Skeletal muscle tissue (tissue), 4 donors: ENCODE data around the gene LSR. TPM values are rescaled to one million over a fixed set of nuclear protein-coding genes. Genes with fewer than 3 reads are reported as not detected.
"Not testable (repeated sequence)": the region's sequence is repeated elsewhere in the genome, so short reads cannot be mapped to it uniquely, and the experiment has no call there.

Experiments
- H3K27ac ChIP-seq: one replicate; pipeline ENCODE4 v1.7.0; 2013; ENCODE audit warnings: mild to moderate bottlenecking, low read depth, low read length, inconsistent platforms
- H3K27me3 ChIP-seq, 3 donors: one replicate each; pipeline ENCODE4 v1.7.0; 2013; ENCODE audit warnings: low read length in 3 of 3; ENCODE audit not compliant: control insufficient read depth in 3 of 3, insufficient read depth in 3 of 3
- H3K36me3 ChIP-seq, 3 donors: one replicate each; pipeline ENCODE4 v1.7.0; 2013; ENCODE audit warnings: low read length in 3 of 3; ENCODE audit not compliant: control insufficient read depth in 3 of 3, insufficient read depth in 3 of 3
- H3K4me1 ChIP-seq, 3 donors: one replicate each; pipeline ENCODE4 v1.7.0; 2013; ENCODE audit warnings: low read length in 3 of 3, mild to moderate bottlenecking in 3 of 3; ENCODE audit not compliant: control insufficient read depth in 3 of 3, insufficient read depth in 3 of 3
- H3K4me3 ChIP-seq, 3 donors: one replicate each; pipeline ENCODE4 v1.7.0; 2013; ENCODE audit warnings: low read length in 3 of 3
- H3K9ac ChIP-seq, 3 donors: one replicate each; pipeline ENCODE4 v1.7.0; 2013; ENCODE audit warnings: low read length in 3 of 3, mild to moderate bottlenecking in 3 of 3, moderate library complexity in 2 of 3, low read depth in 1 of 3
- H3K9me3 ChIP-seq, 3 donors: one replicate each; pipeline ENCODE4 v1.7.0; 2013; ENCODE audit warnings: low read length in 3 of 3; ENCODE audit not compliant: control insufficient read depth in 3 of 3
- total RNA-seq: library from RNA; depleted of rRNA; stranded (reverse); fragments of >200 nt; gene quantifications from one replicate; pipeline ENCODE4 v1.2.3, GENCODE V29; 2014
- donor health status: Osteomylitis.

LSR gene
- total RNA-seq, 1 donor from 2014 or later, result 0.52 TPM

- H3K36me3 ChIP-seq, result no peaks in the 10 kb centered on the region
- no peak overlapping the region for H3K9ac ChIP-seq
- no peak overlapping the region for H3K27ac ChIP-seq
- no peak overlapping the region for H3K4me3 ChIP-seq
- H3K4me1 ChIP-seq, result peaks cover 0 to 3% (median 0%) of the 10 kb centered on the region in 3 donors
- no peaks in the 10 kb centered on the region for H3K9me3 ChIP-seq
- peaks cover 7 to 25% (median 20%) of the 10 kb centered on the region in 3 donors for H3K27me3 ChIP-seq
Observed at GRCh38 chr19:35226748-35227147, 22.1 kb upstream of the LSR start.

GRCh38 chr19:35228177-35228930 is 20.4 kb upstream of the LSR start, which contains the start of gene FAM187B:
FAM187B (minus strand) TSS chr19:35228739; CDS start chr19:35228680, 59 bp downstream.
- Histone ChIP-seq H3K4me3 (no peak within 1 kb of the TSS), H3K9ac (no peak within 1 kb of the TSS), H3K9me3 (no peaks in the 10 kb centered on the region), H3K27me3 (peaks cover 2 to 18% (median 18%) of the 10 kb centered on the region in 3 donors), H3K27ac (no peak within 1 kb of the TSS), H3K36me3 (no peaks in the 10 kb centered on the region), H3K4me1 (peaks cover 0 to 3% (median 0%) of the 10 kb centered on the region in 3 donors)

- H3K9ac ChIP-seq, result no peak overlapping the region
- H3K36me3 ChIP-seq, result no peaks in the 10 kb centered on the region
- no peaks in the 10 kb centered on the region for H3K9me3 ChIP-seq
- peaks cover 0 to 15% (median 14%) of the 10 kb centered on the region in 3 donors for H3K27me3 ChIP-seq
- peaks cover 0 to 3% (median 0%) of the 10 kb centered on the region in 3 donors for H3K4me1 ChIP-seq
- H3K27ac ChIP-seq, result no peak overlapping the region
- no peak overlapping the region for H3K4me3 ChIP-seq
Observed at GRCh38 chr19:35229601-35230000, 19.2 kb upstream of the LSR start.

- Histone ChIP-seq H3K4me1 (no peaks in the 10 kb centered on the region), H3K4me3 (no peak overlapping the region), H3K9ac (no peak overlapping the region), H3K9me3 (no peaks in the 10 kb centered on the region), H3K27ac (no peak overlapping the region), H3K36me3 (no peaks in the 10 kb centered on the region), H3K27me3 (peaks cover 0 to 2% (median 0%) of the 10 kb centered on the region in 3 donors)
Observed at GRCh38 chr19:35231956-35232645, 16.7 kb upstream of the LSR start.

GRCh38 chr19:35232912-35233311 is 15.9 kb upstream of the LSR start:
- H3K4me1 ChIP-seq, result no peaks in the 10 kb centered on the region
- peaks cover 0 to 2% (median 0%) of the 10 kb centered on the region in 3 donors for H3K27me3 ChIP-seq
- H3K9ac ChIP-seq, result no peak overlapping the region
- H3K9me3 ChIP-seq, result no peaks in the 10 kb centered on the region
- H3K4me3 ChIP-seq, result no peak overlapping the region
- H3K36me3 ChIP-seq, result no peaks in the 10 kb centered on the region
- no peak overlapping the region for H3K27ac ChIP-seq

- H3K4me1 ChIP-seq, result no peaks in the 10 kb centered on the region
- no peak overlapping the region for H3K4me3 ChIP-seq
- H3K9me3 ChIP-seq, result peaks cover 0 to 5% (median 0%) of the 10 kb centered on the region in 3 donors
- no peaks in the 10 kb centered on the region for H3K36me3 ChIP-seq
- no peak overlapping the region for H3K27ac ChIP-seq
- H3K27me3 ChIP-seq, result peaks cover 0 to 2% (median 0%) of the 10 kb centered on the region in 3 donors
- H3K9ac ChIP-seq, result no peak overlapping the region
Observed at GRCh38 chr19:35236638-35237400, 12.0 kb upstream of the LSR start.

GRCh38 chr19:35239597-35239996 is 9.2 kb upstream of the LSR start:
- H3K4me1 ChIP-seq, H3K36me3 ChIP-seq, H3K9ac ChIP-seq, H3K27ac ChIP-seq, H3K4me3 ChIP-seq, H3K27me3 ChIP-seq, H3K9me3 ChIP-seq: not testable (repeated sequence)

GRCh38 chr19:35240327-35240726 is 8.5 kb upstream of the LSR start:
- no peak overlapping the region for H3K9ac ChIP-seq
- no peak overlapping the region for H3K27ac ChIP-seq
- no peaks in the 10 kb centered on the region for H3K4me1 ChIP-seq
- H3K27me3 ChIP-seq, result peaks cover 0 to 2% (median 0%) of the 10 kb centered on the region in 3 donors
- H3K9me3 ChIP-seq, result peaks cover 0 to 5% (median 0%) of the 10 kb centered on the region in 3 donors
- no peaks in the 10 kb centered on the region for H3K36me3 ChIP-seq
- H3K4me3 ChIP-seq, result no peak overlapping the region

- H3K27me3 ChIP-seq, result peaks cover 0 to 6% (median 0%) of the 10 kb centered on the region in 3 donors
- H3K27ac ChIP-seq, result no peak overlapping the region
- H3K9me3 ChIP-seq, result peaks cover 0 to 5% (median 0%) of the 10 kb centered on the region in 3 donors
- no peak overlapping the region for H3K9ac ChIP-seq
- no peaks in the 10 kb centered on the region for H3K36me3 ChIP-seq
- no peaks in the 10 kb centered on the region for H3K4me1 ChIP-seq
- no peak overlapping the region for H3K4me3 ChIP-seq
Observed at GRCh38 chr19:35241417-35241816, 7.4 kb upstream of the LSR start.
